GM18909 (cell line): Measurements from ENCODE around the gene SPECC1.
"Not testable (repeated sequence)": the region's sequence is repeated elsewhere in the genome, so short reads cannot be mapped to it uniquely, and the experiment has no call there.

ENCODE experiments used
- ATAC-seq: cut with Tn5 transposase; IDR thresholded peaks from one replicate; pipeline ENCODE4 v1.9.1; 2021; ENCODE audit warnings: mild to moderate bottlenecking; ENCODE audit not compliant: unreplicated experiment, poor library complexity

SPECC1 gene

DNA sequence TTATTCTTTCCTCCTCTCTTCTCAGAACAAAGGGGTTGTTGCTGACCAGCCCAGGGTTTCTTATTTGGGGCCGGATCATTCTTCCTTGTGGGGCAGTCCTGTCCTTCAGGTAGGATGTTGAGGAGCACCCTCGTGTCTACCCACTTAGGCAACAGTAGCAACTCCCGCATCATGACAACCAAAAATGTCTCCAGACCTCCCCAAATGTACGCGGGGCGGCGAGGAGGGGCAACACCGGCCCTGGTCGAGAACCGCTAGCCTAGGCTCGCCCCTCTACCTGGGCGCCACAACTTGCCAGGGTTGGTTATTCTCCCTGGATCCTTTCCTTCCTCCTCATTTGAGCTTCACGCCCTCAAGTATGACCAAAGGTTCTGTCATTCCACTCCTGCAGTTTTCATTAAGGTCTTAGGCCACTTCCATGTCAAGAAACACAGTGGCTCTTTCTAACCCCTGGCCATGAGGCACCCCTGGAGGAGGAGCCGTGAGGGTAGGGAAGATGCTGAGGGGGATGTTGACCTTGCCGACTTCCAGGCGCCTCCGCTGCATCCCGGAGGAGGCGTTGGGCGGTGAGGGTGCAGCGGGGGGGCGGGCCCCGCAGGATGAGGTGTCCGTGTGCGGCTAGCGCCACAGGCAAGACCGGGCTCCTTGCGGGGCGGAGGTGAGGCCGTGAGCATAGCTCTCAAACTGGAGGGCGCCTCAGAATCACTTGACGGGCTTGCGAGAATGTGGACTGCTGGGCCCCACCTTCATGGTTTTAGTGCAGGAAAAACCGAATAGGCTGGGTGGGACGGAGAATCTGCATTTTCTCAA is 712 bp upstream of the SPECC1 start:
- peak; percentile 28 for ATAC-seq

DNA sequence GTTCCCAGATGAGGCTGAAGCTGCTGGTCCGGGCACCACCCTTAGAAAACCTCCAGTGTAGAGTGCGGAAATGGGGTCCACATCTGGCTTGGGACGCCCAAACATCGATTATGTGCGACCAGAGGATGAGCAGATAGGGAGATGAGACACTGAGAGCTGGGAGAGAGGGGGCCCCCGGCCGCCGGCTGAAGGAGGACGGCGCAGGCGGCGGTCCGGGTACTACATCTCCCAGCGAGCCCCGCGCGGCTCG is 182 bp upstream of the SPECC1 start:
- ATAC-seq = no peak

GRCh38 chr17:20010099-20010863 is 1.1 kb downstream of the SPECC1 start:
- ATAC-seq = no peak

DNA sequence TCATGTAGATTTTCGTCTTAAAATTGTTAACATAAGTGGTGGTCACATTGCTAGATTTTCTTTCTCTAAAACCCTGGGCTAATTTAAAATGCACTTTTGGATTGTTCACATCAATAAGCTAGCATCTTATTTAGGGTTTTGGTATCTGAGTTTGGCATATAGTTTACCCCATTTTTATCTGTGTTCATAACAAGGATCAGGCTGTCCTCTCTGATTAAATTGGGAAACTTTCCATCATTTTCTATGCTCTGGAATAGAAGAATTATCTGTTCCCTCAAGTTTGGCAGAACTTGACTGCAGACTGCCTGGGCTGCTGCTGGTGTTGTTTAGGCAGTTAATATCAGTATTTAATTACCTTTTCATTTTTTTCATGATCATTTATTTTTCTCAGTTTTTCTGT is 1.8 kb downstream of the SPECC1 start:
- no peak for ATAC-seq

- no peak for ATAC-seq
Observed at GRCh38 chr17:20012017-20012536, 2.9 kb downstream of the SPECC1 start.

- not testable (repeated sequence) for ATAC-seq
Observed at GRCh38 chr17:20016475-20016992, 7.4 kb downstream of the SPECC1 start.

- no peak for ATAC-seq
Observed at GRCh38 chr17:20022701-20023100, 13.5 kb downstream of the SPECC1 start.

- ATAC-seq = no peak
Observed at GRCh38 chr17:20026960-20027359, 17.8 kb downstream of the SPECC1 start.

GRCh38 chr17:20028443-20028842 is 19.3 kb downstream of the SPECC1 start:
- ATAC-seq = no peak

DNA sequence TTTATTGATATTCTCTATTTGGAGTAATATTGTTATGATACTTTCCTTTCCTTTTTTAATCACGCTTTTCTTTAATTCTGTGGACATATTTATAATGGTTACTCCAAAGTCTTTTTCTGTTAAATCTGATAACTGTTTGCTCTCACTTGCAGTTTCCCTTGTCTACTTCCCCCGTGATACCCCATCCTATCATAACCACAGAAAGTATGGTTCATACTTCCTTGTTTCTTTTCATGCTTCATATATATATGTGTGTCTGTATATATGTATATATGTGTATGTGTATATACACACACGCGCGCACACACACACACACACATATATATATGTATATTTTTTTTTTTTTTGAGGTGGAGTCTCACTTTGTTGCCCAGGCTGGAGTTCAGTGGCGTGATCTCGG is 23.5 kb downstream of the SPECC1 start:
- no peak for ATAC-seq

DNA sequence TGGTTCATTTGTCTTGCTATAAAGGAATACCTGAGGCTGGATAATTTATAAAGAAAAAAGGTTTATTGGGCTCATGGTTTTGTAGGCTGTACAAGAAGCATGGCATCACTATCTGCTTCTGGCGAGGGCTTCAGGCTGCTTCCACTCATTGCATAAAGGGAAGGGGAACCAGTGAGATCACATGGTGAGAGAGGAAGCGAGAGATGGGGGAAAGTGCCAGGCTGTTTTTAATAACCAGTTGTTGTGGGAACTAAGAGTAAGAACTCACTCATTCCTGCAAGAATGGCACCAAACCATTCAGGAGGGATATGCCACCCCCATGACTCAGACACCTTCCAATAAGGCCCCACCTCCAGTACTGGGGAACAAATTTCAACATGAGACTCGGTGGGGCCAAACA is 24.3 kb downstream of the SPECC1 start:
- ATAC-seq = no peak

- ATAC-seq = no peak
Observed at GRCh38 chr17:20035501-20035900, 26.3 kb downstream of the SPECC1 start.

- ATAC-seq = not testable (repeated sequence)
Observed at GRCh38 chr17:20037286-20037685, 28.1 kb downstream of the SPECC1 start.

- ATAC-seq = no peak
Observed at GRCh38 chr17:20039037-20039436, 29.9 kb downstream of the SPECC1 start.

DNA sequence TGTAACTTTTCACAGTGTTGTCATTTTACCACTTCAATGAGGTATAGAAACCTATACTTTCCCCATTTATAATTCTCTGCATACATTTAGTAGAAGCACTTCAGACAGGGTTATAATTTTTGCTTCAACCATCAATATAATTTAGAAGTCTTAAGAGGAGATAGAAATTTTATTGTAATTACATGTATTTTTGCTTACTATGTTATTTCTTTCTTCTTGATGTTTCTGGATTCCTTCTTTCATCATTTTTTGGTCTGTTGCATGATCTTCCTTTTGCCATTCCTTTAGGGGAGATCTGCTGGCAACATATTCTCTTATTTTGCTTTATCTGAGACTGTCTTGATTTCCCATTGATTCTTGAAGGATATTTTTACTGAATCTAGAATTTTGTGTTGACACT is 31.1 kb downstream of the SPECC1 start:
- ATAC-seq = no peak

DNA sequence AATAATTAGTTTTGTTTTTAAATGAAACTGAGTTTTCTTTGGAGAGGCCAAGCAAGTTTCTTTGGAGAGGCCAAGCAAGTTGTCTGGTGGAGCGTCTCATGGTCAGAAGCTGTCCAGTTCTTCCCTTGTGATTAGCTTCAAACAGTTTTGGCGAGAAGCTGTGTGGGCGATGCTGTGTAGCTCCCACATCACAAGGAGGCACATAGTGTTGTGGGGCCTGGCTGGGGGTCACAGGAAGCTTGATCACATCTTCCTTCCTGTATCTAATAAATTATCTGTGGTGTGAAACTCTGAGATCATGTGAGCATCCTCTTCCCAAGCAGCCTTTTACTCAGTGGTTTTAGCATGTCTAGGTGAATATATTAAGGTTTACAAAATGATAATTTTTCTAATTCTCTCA is 33.9 kb downstream of the SPECC1 start:
- ATAC-seq = no peak

DNA sequence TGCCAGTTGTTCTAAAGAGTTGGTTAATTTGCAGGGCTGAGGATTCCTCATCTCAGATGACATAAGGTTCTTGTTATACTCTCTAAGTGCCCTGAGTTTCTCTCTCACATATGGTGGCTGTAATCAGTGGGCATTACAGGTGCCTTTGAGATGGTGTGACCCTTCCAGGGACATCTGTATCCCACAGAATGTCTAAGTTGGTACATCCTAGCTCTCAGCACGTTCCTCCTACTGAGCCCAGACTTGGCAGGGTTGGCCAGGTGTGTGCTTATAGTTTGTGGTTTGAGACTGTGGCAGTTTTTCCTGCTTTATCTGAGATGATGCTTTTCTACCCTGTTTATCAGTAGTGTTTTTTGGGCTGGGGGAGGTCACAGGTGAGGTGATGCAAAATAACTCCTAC is 36.3 kb downstream of the SPECC1 start:
- ATAC-seq = no peak

DNA sequence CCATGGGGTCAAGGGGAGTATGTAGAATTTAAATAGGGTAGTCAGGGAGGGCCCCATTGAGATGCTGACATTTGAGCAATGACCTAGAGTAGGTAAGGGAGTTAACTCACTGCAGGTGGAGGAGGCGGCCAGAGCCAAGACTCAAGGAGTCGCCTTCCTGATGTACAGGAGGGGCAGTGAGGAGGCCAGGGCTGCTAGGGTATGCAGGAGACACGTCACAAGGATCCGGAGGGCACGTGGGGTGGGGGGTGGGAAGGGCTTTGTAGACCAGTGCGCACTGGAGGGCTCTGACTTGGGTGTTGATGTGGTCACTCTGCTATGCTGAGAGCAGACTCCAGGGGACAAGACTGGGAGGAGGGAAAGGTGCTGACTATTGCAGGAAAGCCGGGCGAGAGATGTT is 37.5 kb downstream of the SPECC1 start:
- ATAC-seq = no peak

DNA sequence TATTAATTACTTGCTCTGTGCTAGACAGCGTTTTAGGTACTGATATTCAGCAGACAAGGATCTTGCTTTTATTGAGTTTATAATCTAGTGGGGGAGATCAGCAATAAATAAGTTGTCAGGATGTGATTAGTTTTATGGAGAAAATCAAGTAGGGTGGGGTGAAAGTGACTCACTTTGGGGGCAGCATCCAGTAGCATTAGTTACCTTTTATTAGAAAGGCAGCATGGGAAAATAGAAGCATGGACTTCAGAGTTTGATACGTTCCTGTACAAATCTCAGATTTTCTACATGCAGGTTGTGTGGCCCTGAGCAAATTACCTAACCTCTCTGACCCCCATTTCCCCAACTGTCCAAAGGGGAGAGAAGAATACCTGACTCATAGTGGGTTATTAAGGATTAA is 42.5 kb downstream of the SPECC1 start:
- ATAC-seq = no peak

GRCh38 chr17:20053361-20053964 is 44.3 kb downstream of the SPECC1 start:
- no peak for ATAC-seq

GRCh38 chr17:20059728-20060188 is 50.6 kb downstream of the SPECC1 start:
- ATAC-seq = no peak
